ENCODE results near the gene TMEM150A. TPM values are rescaled to one million over a fixed set of nuclear protein-coding genes. Genes with fewer than 3 reads are reported as not detected.

Gene TMEM150A
- total and polyA plus RNA-seq, 2 of the 13 experiments (the other 11 are each of a cell fraction or from before 2014, with no cell fraction given) = 30.1 to 70.4 TPM

- TF ChIP-seq ZNF646 (CRISPR knock-in tag; IDR thresholded peaks at IDR 0.05) (no peak), BORCS8-MEF2B (CRISPR knock-in tag; IDR thresholded peaks at IDR 0.05) (peak; percentile 44; the same call in 1 of the 2 replicates), MAFK (conservative IDR thresholded peaks at IDR 0.05 in 1 of 2, IDR thresholded peaks at IDR 0.05 in 1 of 2; ENCODE audit: low read length in 2 of 2) (no peak), FOXP4 (CRISPR knock-in tag; IDR thresholded peaks at IDR 0.05) (0 out of 2 replicates have a peak, but pooled peaks have one; percentile 29), TRAFD1 (CRISPR knock-in tag; IDR thresholded peaks at IDR 0.05; ENCODE audit: borderline replicate concordance) (no peak), SAFB2 (CRISPR knock-in tag; IDR thresholded peaks at IDR 0.05; ENCODE audit: borderline replicate concordance, low read depth) (no peak), KAT2B (IDR thresholded peaks at IDR 0.05; ENCODE audit: borderline replicate concordance, low read depth, low read length) (no peak), ARID2 (CRISPR knock-in tag; IDR thresholded peaks at IDR 0.05; ENCODE audit: borderline replicate concordance) (no peak), MAFF (IDR thresholded peaks at IDR 0.05; ENCODE audit: low read depth, low read length) (no peak), HMGXB4 (CRISPR knock-in tag; IDR thresholded peaks at IDR 0.05; ENCODE audit: borderline replicate concordance in 1 of 2, low read depth in 1 of 2) (no peak), ZNF652 (CRISPR knock-in tag; IDR thresholded peaks at IDR 0.05; ENCODE audit: borderline replicate concordance, low read depth) (peak; percentile 66; the same call in 1 of the 2 replicates), ZNF275 (CRISPR knock-in tag; IDR thresholded peaks at IDR 0.05; ENCODE audit: borderline replicate concordance) (no peak)
These were observed 24.0 kb downstream of the TMEM150A start (continued) for GRCh38 chr2:85578243-85579180.
